OCI-LY1 (cell line): ENCODE data around the gene PXYLP1.

Source experiments
- H2AFZ ChIP-seq: fragments of 200-600 bp; sonication (generic), shearing (Covaris generic); 2 replicates; pipeline ENCODE4 v1.6.0; 2014; ENCODE audit warnings: antibody characterized with exemption, mild to moderate bottlenecking, low read length
- H3F3A ChIP-seq: fragments of 200-600 bp; sonication (generic), shearing (Covaris generic); 2 replicates; pipeline ENCODE4 v1.6.0; 2014; ENCODE audit warnings: mild to moderate bottlenecking, antibody characterized with exemption, low read length, moderate library complexity; ENCODE audit not compliant: insufficient read depth
- H3K27ac ChIP-seq: fragments of 200-600 bp; sonication (generic); 2 replicates; pipeline ENCODE4 v1.5.1; 2014; ENCODE audit warnings: low read length, mixed run types, mild to moderate bottlenecking, low read depth; ENCODE audit not compliant: poor library complexity, severe bottlenecking
- H3K27me3 ChIP-seq: fragments of 200-600 bp; sonication (generic); 2 replicates; pipeline ENCODE4 v1.6.0; 2014; ENCODE audit warnings: antibody characterized with exemption, mild to moderate bottlenecking, low read length, moderate library complexity; ENCODE audit not compliant: insufficient read depth
- H3K36me3 ChIP-seq: fragments of 200-600 bp; sonication (generic); 2 replicates; pipeline ENCODE4 v1.6.1; 2014; ENCODE audit warnings: mild to moderate bottlenecking, antibody characterized with exemption, low read length, moderate library complexity, mixed read lengths; ENCODE audit not compliant: insufficient read depth
- H3K4me1 ChIP-seq: fragments of 200-600 bp; sonication (generic); 2 replicates; pipeline ENCODE4 v1.5.1; 2014; ENCODE audit warnings: mild to moderate bottlenecking, low read length, moderate library complexity; ENCODE audit not compliant: insufficient read depth, severe bottlenecking
- H3K4me2 ChIP-seq: fragments of 200-600 bp; sonication (generic), shearing (Covaris generic); 2 replicates; pipeline ENCODE4 v1.6.1; 2014; ENCODE audit warnings: low read length
- H3K4me3 ChIP-seq: fragments of 200-600 bp; sonication (generic); 2 replicates; pipeline ENCODE4 v1.5.1; 2014; ENCODE audit warnings: low read length, low read depth, mild to moderate bottlenecking, mixed read lengths; ENCODE audit not compliant: poor library complexity, severe bottlenecking
- H3K79me2 ChIP-seq: fragments of 200-600 bp; shearing (Covaris generic); 2 replicates; pipeline ENCODE4 v1.6.1; 2016; ENCODE audit warnings: mixed run types, low read length, mixed read lengths; ENCODE audit not compliant: insufficient read depth
- H3K9ac ChIP-seq: fragments of 200-600 bp; sonication (generic), shearing (Covaris generic); 2 replicates; pipeline ENCODE4 v1.6.1; 2014; ENCODE audit warnings: mild to moderate bottlenecking, low read length, mixed read lengths
- H3K9me2 ChIP-seq: fragments of 200-600 bp; sonication (generic), shearing (Covaris generic); 2 replicates; pipeline ENCODE4 v1.6.1; 2014; ENCODE audit warnings: low read depth, mild to moderate bottlenecking, low read length, mixed read lengths
- H3K9me3 ChIP-seq: fragments of 200-600 bp; shearing (Covaris generic); 2 replicates; pipeline ENCODE4 v1.6.1; 2014; ENCODE audit warnings: low read length, mixed read lengths
- H4K20me1 ChIP-seq: fragments of 200-600 bp; sonication (generic), shearing (Covaris generic); 2 replicates; pipeline ENCODE4 v1.6.0; 2016; ENCODE audit warnings: mild to moderate bottlenecking, low read length; ENCODE audit not compliant: insufficient read depth
- EZH2 ChIP-seq: fragments of 200-600 bp; sonication (generic), shearing (Covaris generic); IDR thresholded peaks from 2 replicates; pipeline ENCODE4 v1.8.0; 2017; ENCODE audit warnings: borderline replicate concordance, mixed run types, mild to moderate bottlenecking, antibody characterized with exemption, low read length, moderate library complexity, mixed read lengths
- TF ChIP-seq, protein P1 (sequence below): fragments of 200-600 bp; sonication (generic), shearing (Covaris generic); IDR thresholded peaks from 2 replicates; pipeline ENCODE4 v1.5.1; 2017; ENCODE audit warnings: mild to moderate bottlenecking, antibody characterized with exemption, low read length, moderate library complexity, mixed read lengths

Gene PXYLP1

GRCh38 chr3:141291559-141292355 lies 60.1 kb downstream of the PXYLP1 start:
- Histone ChIP-seq H3K9me2 (no peaks in the 10 kb centered on the region), H3K27me3 (no peaks in the 10 kb centered on the region), H3F3A (no peaks in the 10 kb centered on the region), H4K20me1 (no peaks in the 10 kb centered on the region), H3K79me2 (no peaks in the 10 kb centered on the region), H3K4me2 (no peak overlapping the region), H3K4me3 (no peak overlapping the region), H2AFZ (no peak overlapping the region), H3K9me3 (no peaks in the 10 kb centered on the region), H3K4me1 (peaks cover 7% of the 10 kb centered on the region), H3K9ac (no peak overlapping the region), H3K36me3 (no peaks in the 10 kb centered on the region), H3K27ac (no peak overlapping the region)
- TF ChIP-seq, protein P1, sequence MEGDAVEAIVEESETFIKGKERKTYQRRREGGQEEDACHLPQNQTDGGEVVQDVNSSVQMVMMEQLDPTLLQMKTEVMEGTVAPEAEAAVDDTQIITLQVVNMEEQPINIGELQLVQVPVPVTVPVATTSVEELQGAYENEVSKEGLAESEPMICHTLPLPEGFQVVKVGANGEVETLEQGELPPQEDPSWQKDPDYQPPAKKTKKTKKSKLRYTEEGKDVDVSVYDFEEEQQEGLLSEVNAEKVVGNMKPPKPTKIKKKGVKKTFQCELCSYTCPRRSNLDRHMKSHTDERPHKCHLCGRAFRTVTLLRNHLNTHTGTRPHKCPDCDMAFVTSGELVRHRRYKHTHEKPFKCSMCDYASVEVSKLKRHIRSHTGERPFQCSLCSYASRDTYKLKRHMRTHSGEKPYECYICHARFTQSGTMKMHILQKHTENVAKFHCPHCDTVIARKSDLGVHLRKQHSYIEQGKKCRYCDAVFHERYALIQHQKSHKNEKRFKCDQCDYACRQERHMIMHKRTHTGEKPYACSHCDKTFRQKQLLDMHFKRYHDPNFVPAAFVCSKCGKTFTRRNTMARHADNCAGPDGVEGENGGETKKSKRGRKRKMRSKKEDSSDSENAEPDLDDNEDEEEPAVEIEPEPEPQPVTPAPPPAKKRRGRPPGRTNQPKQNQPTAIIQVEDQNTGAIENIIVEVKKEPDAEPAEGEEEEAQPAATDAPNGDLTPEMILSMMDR, result no peak
- no peak for TF ChIP-seq EZH2

- H3K36me3 ChIP-seq, result no peaks in the 10 kb centered on the region
- H3K27me3 ChIP-seq, result no peaks in the 10 kb centered on the region
- no peaks in the 10 kb centered on the region for H3F3A ChIP-seq
- H3K79me2 ChIP-seq, result no peaks in the 10 kb centered on the region
- peaks cover 7% of the 10 kb centered on the region for H3K4me1 ChIP-seq
- no peak for TF ChIP-seq EZH2
- TF ChIP-seq, protein P1, result no peak
- H3K9ac ChIP-seq, result no peak overlapping the region
- no peaks in the 10 kb centered on the region for H4K20me1 ChIP-seq
- H3K4me3 ChIP-seq, result no peak overlapping the region
- H3K27ac ChIP-seq, result no peak overlapping the region
- no peak overlapping the region for H2AFZ ChIP-seq
- H3K9me3 ChIP-seq, result no peaks in the 10 kb centered on the region
- H3K9me2 ChIP-seq, result no peaks in the 10 kb centered on the region
- no peak overlapping the region for H3K4me2 ChIP-seq
Observed at GRCh38 chr3:141292356-141293058, 60.9 kb downstream of the PXYLP1 start.

- H2AFZ ChIP-seq, result peak overlapping the region; percentile 64
- H4K20me1 ChIP-seq, result no peaks in the 10 kb centered on the region
- H3K27me3 ChIP-seq, result no peaks in the 10 kb centered on the region
- H3K9me3 ChIP-seq, result no peaks in the 10 kb centered on the region
- peaks cover 7% of the 10 kb centered on the region for H3K4me1 ChIP-seq
- H3K4me2 ChIP-seq, result peak overlapping the region; percentile 37
- no peaks in the 10 kb centered on the region for H3K79me2 ChIP-seq
- no peak overlapping the region for H3K9ac ChIP-seq
- no peak overlapping the region for H3K27ac ChIP-seq
- no peak for TF ChIP-seq EZH2
- TF ChIP-seq, protein P1, result no peak
- no peaks in the 10 kb centered on the region for H3K9me2 ChIP-seq
- no peaks in the 10 kb centered on the region for H3F3A ChIP-seq
- no peak overlapping the region for H3K4me3 ChIP-seq
- H3K36me3 ChIP-seq, result no peaks in the 10 kb centered on the region
Observed at GRCh38 chr3:141294301-141294700, 62.7 kb downstream of the PXYLP1 start.
